Suprapubic skin (tissue), 4 donors: ENCODE data around the gene EP400. TPM values are rescaled to one million over a fixed set of nuclear protein-coding genes. Genes with fewer than 3 reads are reported as not detected.

ENCODE experiments used
- DNase-seq, 2 donors: peaks; one replicate each; pipeline ENCODE4 v3.0.0-alpha.2; 2019; ENCODE audit warnings: low spot score in 2 of 2
- H3K27ac ChIP-seq: fragments of 200-600 bp; sonication (generic); one replicate; pipeline ENCODE4 v1.5.1; 2019
- H3K27me3 ChIP-seq: fragments of 200-600 bp; sonication (generic); one replicate; pipeline ENCODE4 v1.5.1; 2019
- H3K36me3 ChIP-seq: fragments of 200-600 bp; sonication (generic); one replicate; pipeline ENCODE4 v1.5.1; 2019
- H3K4me1 ChIP-seq: fragments of 200-600 bp; sonication (generic); one replicate; pipeline ENCODE4 v1.5.1; 2019
- H3K4me3 ChIP-seq: fragments of 200-600 bp; sonication (generic); one replicate; pipeline ENCODE4 v1.5.1; 2019; ENCODE audit warnings: mild to moderate bottlenecking
- H3K9me3 ChIP-seq: fragments of 200-600 bp; sonication (generic); one replicate; pipeline ENCODE4 v1.5.1; 2019
- EP300 ChIP-seq: sonication (generic); formaldehyde crosslinking; IDR thresholded peaks from one replicate; pipeline ENCODE4 v1.6.1; 2017; ENCODE audit warnings: antibody characterized with exemption
- POLR2A ChIP-seq, 2 donors: fragments of 450-650 bp; IDR thresholded peaks; one replicate each; pipeline ENCODE4 v1.6.1; 2017; ENCODE audit warnings: antibody characterized with exemption in 2 of 2, mild to moderate bottlenecking in 2 of 2, moderate library complexity in 2 of 2
- POLR2AphosphoS5 ChIP-seq, 3 donors: sonication (generic); formaldehyde crosslinking; IDR thresholded peaks; one replicate each; pipeline ENCODE4 v1.6.1; 2017; ENCODE audit warnings: antibody characterized with exemption in 3 of 3
- WGBS: methylation state at CpG from one replicate; pipeline ENCODE4 v1.1.5; 2018; 5-methylcytosine and 5-hydroxymethylcytosine counted together
- total RNA-seq, 4 donors: library from RNA; depleted of rRNA; stranded (reverse); fragments of >200 nt; gene quantifications; one replicate each; pipeline ENCODE4 v1.1.0, GENCODE V29; 2016
- TF ChIP-seq, protein P1 (sequence below), 2 donors: fragments of 200-600 bp in 1 of 2; fragments of 450-650 bp in 1 of 2; sonication (generic) in 1 of 2; IDR thresholded peaks; one replicate each; pipeline ENCODE4 v1.5.1; 2016 to 2019; ENCODE audit warnings: antibody characterized with exemption in 2 of 2, mild to moderate bottlenecking in 1 of 2, moderate library complexity in 1 of 2

The EP400 gene
- total RNA-seq, 4 donors from 2014 or later, result 32.0 to 81.3 (median 40.1) TPM

DNA sequence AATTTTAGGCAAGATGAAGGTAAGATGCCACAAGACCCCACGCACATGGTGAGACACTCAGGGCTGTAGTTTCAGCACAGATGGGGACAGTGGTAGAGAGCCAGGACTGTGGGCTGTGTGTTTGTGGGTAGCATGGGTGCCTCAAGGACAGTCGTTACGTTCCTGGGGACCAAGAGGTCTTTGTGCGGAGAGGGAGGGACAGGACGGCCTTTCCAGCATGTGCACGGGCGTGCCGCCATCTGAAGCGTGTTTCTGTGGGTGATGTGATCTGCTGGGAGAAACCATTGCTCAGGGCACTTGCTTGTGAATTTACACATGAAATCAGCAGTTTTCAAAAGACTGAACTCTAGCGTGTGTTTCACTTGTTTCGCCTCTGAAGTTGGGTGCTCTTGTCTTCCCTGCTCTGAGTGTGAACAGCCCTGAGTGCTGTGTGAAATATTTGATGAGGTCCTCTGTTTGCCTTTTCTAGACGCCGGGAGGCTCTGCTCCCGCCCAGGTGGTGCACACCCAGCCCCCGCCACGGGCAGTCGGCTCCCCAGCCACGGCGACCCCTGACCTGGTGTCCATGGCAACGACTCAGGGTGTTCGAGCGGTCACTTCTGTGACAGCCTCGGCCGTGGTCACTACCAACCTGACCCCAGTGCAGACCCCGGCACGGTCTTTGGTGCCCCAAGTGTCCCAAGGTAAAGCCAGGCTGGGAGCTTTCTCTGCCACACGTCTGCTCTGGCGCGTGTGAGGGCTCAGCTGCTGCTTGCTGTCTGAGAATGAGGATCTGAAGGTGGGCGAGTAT, 112.1 kb downstream of the EP400 start:
- Histone ChIP-seq H3K4me1 (no peaks in the 10 kb centered on the region), H3K36me3 (peaks cover 75% of the 10 kb centered on the region)
- DNase-seq, result no peak

DNA sequence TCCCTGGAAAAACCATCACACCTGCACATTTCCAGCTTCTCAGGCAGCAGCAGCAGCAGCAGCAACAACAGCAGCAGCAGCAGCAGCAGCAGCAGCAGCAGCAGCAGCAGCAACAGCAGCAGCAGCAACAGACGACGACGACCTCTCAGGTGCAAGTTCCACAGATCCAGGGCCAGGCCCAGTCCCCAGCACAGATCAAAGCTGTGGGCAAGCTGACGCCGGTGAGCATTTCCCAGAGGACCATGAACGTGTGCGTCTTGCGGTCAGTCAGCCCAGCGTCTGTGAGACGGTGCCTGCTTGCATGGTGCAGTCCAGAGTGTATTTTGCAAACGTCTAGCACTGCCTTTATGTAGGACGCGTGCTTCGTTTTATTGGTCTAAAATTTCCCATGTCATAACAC, 112.7 kb downstream of the EP400 start:
- peaks cover 75% of the 10 kb centered on the region for H3K36me3 ChIP-seq
- H3K4me1 ChIP-seq, result no peaks in the 10 kb centered on the region
- 94% methylated on average over 5 of the region's 14 CpGs for WGBS
- no peaks in the 10 kb centered on the region for H3K9me3 ChIP-seq
- no peak overlapping the region for H3K4me3 ChIP-seq
- H3K27me3 ChIP-seq, result no peaks in the 10 kb centered on the region
- no peak for DNase-seq
- no peak for TF ChIP-seq POLR2A (IDR thresholded peaks at IDR 0.05)
- no peak for TF ChIP-seq EP300
- TF ChIP-seq, protein P1, sequence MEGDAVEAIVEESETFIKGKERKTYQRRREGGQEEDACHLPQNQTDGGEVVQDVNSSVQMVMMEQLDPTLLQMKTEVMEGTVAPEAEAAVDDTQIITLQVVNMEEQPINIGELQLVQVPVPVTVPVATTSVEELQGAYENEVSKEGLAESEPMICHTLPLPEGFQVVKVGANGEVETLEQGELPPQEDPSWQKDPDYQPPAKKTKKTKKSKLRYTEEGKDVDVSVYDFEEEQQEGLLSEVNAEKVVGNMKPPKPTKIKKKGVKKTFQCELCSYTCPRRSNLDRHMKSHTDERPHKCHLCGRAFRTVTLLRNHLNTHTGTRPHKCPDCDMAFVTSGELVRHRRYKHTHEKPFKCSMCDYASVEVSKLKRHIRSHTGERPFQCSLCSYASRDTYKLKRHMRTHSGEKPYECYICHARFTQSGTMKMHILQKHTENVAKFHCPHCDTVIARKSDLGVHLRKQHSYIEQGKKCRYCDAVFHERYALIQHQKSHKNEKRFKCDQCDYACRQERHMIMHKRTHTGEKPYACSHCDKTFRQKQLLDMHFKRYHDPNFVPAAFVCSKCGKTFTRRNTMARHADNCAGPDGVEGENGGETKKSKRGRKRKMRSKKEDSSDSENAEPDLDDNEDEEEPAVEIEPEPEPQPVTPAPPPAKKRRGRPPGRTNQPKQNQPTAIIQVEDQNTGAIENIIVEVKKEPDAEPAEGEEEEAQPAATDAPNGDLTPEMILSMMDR (IDR thresholded peaks at IDR 0.05), result no peak
- TF ChIP-seq POLR2AphosphoS5 (IDR thresholded peaks at IDR 0.05), result no peak
- H3K27ac ChIP-seq, result no peak overlapping the region

More for the DNA sequence above, 112.1 kb downstream of the EP400 start:
- Histone ChIP-seq H3K4me3 (no peak overlapping the region), H3K27me3 (no peaks in the 10 kb centered on the region), H3K27ac (no peak overlapping the region), H3K9me3 (no peaks in the 10 kb centered on the region)
- TF ChIP-seq EP300, result no peak
- TF ChIP-seq, protein P1 (IDR thresholded peaks at IDR 0.05), result no peak
- TF ChIP-seq POLR2AphosphoS5 (IDR thresholded peaks at IDR 0.05), result no peak
- no peak for TF ChIP-seq POLR2A (IDR thresholded peaks at IDR 0.05)
- 92% methylated on average over 10 of the region's 30 CpGs for WGBS

DNA sequence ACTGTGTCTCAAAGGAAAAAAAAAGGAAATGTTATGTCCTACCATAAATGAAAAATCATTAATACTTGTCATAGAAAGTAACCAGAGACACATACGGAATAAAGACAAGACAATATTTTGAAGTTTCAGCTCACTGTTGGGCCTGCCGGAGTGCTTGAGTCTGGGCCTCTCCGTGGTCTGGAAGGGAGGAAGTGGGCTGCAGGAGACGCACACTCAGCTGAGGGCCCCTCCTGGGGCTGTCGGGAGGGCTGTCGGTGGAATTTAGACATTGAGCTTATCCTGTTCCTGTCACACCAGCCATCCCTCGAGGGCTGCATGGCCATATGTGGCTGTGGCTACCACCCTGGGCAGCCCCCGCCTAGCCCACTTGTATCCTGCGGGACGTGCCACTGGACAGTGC, 113.7 kb downstream of the EP400 start:
- H3K36me3 ChIP-seq, result peaks cover 78% of the 10 kb centered on the region
- DNase-seq, result no peak
- H3K4me3 ChIP-seq, result no peak overlapping the region
- no peaks in the 10 kb centered on the region for H3K4me1 ChIP-seq
- no peaks in the 10 kb centered on the region for H3K27me3 ChIP-seq
- no peak overlapping the region for H3K27ac ChIP-seq
- WGBS, result 80% methylated on average over 10 of the region's 10 CpGs
- H3K9me3 ChIP-seq, result no peaks in the 10 kb centered on the region
- TF ChIP-seq POLR2AphosphoS5 (IDR thresholded peaks at IDR 0.05), result no peak
- TF ChIP-seq, protein P1 (IDR thresholded peaks at IDR 0.05), result no peak
- TF ChIP-seq EP300, result no peak

DNA sequence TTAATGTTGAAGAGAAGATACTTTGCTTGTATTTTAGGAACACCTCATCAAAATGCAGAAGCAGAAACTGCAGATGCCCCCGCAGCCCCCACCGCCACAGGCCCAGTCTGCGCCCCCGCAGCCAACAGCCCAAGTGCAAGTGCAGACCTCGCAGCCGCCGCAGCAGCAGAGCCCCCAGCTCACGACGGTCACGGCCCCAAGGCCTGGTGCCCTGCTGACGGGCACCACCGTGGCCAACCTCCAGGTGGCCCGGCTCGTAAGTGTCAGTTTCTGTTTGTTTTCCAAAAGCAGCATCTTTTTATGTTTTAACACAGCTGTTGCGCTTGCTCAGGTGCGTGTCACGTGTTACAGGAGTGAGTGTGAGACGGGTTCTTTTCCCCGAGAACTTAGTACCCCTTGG, 114.9 kb downstream of the EP400 start:
- H3K4me1 ChIP-seq, result no peaks in the 10 kb centered on the region
- H3K4me3 ChIP-seq, result no peak overlapping the region
- H3K36me3 ChIP-seq, result peaks cover 84% of the 10 kb centered on the region
- no peaks in the 10 kb centered on the region for H3K27me3 ChIP-seq
- TF ChIP-seq POLR2A (IDR thresholded peaks at IDR 0.05), result no peak
- TF ChIP-seq, protein P1 (IDR thresholded peaks at IDR 0.05), result no peak
- no peak for TF ChIP-seq POLR2AphosphoS5 (IDR thresholded peaks at IDR 0.05)
- no peak for TF ChIP-seq EP300
- no peak for DNase-seq
- 94% methylated on average over 19 of the region's 19 CpGs for WGBS
- no peaks in the 10 kb centered on the region for H3K9me3 ChIP-seq
- H3K27ac ChIP-seq, result no peak overlapping the region

DNA sequence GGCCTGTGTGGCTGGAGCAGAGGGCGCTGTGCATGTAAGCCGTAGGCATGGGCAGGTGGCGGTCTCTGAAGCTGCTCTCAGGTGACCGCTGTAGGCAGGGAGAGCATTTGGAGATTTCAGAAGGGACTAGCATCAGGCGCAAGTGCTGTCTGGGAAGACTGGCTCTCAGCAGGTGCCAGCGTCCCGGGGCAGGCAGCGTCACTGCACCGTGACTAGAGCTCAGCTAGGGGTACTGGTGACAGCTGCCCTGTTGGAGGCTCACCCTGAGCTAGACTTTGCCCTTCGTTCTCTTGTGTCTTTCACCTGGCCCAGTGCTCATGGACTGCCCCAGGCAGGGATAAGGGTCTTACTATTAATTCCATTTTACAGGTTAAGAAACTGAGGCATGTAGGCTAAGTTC, 115.5 kb downstream of the EP400 start:
- peaks cover 90% of the 10 kb centered on the region for H3K36me3 ChIP-seq
- H3K9me3 ChIP-seq, result no peaks in the 10 kb centered on the region
- WGBS, result 95% methylated on average over 9 of the region's 10 CpGs
- no peak for DNase-seq
- TF ChIP-seq EP300 (no peak), POLR2A (IDR thresholded peaks at IDR 0.05) (no peak), POLR2AphosphoS5 (IDR thresholded peaks at IDR 0.05) (no peak)
- TF ChIP-seq, protein P1 (IDR thresholded peaks at IDR 0.05), result no peak
- no peaks in the 10 kb centered on the region for H3K4me1 ChIP-seq
- H3K4me3 ChIP-seq, result no peak overlapping the region
- no peaks in the 10 kb centered on the region for H3K27me3 ChIP-seq
- no peak overlapping the region for H3K27ac ChIP-seq
